GM21381 (cell line): ENCODE data around the gene NTNG2.

Source experiments
- ATAC-seq: cut with Tn5 transposase; IDR thresholded peaks from one replicate; pipeline ENCODE4 v1.9.1; 2021; ENCODE audit warnings: mild to moderate bottlenecking, moderate library complexity; ENCODE audit not compliant: unreplicated experiment

The NTNG2 gene

GRCh38 chr9:132233138-132233537 lies 71.3 kb downstream of the NTNG2 start:
- ATAC-seq: no peak

- no peak for ATAC-seq
Observed at GRCh38 chr9:132234535-132234934, 72.7 kb downstream of the NTNG2 start.

GRCh38 chr9:132235125-132235524 lies 73.3 kb downstream of the NTNG2 start:
- ATAC-seq: no peak

- ATAC-seq: no peak
Observed at GRCh38 chr9:132235894-132236661, 74.2 kb downstream of the NTNG2 start.

DNA sequence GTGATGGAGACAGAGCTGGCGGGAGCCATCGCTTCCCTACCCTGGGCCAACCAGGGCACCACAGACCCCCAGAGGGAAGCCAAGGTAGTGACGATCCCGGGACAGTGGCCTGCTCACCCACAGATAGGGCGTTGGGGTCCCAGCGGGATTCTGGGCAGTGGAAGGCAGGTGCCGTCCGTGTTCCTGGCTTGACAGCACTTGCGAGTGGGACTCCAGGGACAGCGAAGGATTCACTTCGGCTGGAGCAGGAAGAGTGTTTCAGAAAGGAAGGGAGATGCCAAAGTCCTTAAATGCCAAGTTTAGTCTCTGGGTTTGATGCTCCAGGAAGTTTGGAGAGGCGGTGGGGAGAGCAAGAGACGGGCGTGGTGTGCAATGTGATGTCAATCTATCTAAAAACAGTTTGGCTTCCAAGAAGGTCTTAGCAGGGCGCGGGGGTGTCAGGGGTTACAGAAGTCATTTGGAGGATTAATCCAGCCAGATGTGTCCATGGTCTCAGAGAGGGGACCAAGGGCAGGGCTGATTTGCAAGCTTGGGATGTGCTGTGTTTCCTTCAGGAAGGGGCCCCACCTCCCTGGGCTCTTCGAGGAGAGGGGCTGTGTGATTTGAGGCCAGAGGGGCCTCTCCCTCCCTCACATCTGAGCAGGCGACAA lies 74.9 kb downstream of the NTNG2 start:
- ATAC-seq: no peak

- ATAC-seq: no peak
Observed at GRCh38 chr9:132237481-132237880, 75.6 kb downstream of the NTNG2 start.

- no peak for ATAC-seq
Observed at GRCh38 chr9:132238026-132238972, 76.4 kb downstream of the NTNG2 start.

DNA sequence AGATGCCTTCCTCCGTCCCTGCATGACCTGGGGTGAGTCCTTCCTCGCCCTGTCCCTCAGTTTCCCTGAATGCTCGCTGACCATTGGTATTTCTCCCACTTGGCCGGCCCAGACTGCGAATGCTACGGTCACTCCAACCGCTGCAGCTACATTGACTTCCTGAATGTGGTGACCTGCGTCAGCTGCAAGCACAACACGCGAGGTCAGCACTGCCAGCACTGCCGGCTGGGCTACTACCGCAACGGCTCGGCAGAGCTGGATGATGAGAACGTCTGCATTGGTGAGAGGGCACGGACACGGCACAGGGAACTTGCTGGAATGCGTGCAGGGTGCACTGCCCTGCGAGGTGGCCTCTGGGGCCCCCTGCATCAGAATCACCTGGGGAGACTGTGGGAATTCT lies 77.1 kb downstream of the NTNG2 start:
- ATAC-seq: no peak

DNA sequence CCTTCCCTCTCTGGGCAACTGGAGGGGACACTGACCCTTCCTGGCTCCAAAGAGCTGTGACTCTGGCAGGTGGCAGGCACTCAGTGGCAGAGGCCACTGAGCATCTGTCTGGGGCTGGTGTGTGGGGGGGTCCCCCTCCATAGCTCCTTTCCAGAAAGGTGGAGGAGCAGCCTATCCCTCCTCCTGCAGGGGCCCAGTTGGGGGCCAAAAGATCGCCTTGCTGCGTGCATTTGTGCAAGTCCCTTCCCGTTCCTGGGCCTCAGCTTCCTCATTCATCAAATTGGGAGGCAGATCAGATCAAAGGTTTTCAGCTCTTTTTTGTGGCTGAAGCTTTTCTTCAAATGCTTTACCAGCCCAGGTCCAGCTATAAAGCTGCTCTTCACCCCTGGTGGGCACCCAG lies 77.7 kb downstream of the NTNG2 start:
- ATAC-seq: no peak

- ATAC-seq: no peak
Observed at GRCh38 chr9:132239999-132240840, 78.4 kb downstream of the NTNG2 start.

DNA sequence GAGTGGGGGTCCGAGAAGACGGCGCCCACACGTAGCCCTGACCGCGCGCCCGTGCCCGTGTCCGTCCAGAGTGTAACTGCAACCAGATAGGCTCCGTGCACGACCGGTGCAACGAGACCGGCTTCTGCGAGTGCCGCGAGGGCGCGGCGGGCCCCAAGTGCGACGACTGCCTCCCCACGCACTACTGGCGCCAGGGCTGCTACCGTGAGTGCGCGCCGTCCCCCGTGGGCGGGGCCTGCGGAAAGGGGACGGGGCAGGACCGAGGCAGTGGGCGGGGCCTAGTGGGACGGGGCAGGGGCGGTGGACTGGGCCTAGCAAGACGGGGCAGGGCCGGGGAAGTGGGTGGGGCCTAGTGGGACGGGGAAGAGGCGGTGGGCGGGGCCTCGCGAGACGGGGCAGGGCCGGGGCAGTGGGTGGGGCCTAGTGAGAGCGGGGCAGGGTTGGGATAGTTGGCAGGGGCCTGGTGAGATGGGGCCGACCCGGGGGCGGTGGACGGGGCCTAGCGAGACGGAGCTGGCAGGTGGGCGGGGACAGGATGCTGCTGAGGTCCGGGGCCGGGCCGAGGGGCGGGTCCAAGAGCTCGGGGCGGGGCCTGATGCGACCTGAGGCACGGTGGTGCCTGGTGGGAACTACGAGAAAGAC lies 79.1 kb downstream of the NTNG2 start:
- peak; percentile 78 for ATAC-seq

DNA sequence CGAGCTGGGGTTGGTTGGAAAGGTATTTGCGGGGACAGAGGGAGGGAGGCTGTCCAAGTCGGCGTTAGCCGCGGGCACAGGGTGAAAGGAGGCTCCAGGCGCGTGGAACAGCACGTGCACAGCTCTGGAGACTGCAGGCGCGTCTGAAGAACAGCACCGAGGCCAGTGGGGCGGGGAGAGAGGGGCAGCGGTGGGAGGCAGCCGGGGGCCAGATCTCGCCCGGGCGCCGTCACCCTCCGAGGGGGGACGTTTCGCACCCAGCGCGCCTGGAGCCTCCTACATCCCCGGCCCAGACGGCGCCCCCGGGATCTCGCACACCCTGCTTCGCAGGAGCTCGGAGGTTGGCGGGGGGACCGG lies 79.6 kb downstream of the NTNG2 start:
- peak; percentile 5 for ATAC-seq

DNA sequence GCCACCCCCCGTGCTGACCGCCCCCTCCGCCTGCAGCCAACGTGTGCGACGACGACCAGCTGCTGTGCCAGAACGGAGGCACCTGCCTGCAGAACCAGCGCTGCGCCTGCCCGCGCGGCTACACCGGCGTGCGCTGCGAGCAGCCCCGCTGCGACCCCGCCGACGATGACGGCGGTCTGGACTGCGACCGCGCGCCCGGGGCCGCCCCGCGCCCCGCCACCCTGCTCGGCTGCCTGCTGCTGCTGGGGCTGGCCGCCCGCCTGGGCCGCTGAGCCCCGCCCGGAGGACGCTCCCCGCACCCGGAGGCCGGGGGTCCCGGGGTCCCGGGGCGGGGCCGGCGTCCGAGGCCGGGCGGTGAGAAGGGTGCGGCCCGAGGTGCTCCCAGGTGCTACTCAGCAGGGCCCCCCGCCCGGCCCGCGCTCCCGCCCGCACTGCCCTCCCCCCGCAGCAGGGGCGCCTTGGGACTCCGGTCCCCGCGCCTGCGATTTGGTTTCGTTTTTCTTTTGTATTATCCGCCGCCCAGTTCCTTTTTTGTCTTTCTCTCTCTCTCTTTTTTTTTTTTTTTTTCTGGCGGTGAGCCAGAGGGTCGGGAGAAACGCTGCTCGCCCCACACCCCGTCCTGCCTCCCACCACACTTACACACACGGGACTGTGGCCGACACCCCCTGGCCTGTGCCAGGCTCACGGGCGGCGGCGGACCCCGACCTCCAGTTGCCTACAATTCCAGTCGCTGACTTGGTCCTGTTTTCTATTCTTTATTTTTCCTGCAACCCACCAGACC lies 80.2 kb downstream of the NTNG2 start:
- ATAC-seq: no peak

DNA sequence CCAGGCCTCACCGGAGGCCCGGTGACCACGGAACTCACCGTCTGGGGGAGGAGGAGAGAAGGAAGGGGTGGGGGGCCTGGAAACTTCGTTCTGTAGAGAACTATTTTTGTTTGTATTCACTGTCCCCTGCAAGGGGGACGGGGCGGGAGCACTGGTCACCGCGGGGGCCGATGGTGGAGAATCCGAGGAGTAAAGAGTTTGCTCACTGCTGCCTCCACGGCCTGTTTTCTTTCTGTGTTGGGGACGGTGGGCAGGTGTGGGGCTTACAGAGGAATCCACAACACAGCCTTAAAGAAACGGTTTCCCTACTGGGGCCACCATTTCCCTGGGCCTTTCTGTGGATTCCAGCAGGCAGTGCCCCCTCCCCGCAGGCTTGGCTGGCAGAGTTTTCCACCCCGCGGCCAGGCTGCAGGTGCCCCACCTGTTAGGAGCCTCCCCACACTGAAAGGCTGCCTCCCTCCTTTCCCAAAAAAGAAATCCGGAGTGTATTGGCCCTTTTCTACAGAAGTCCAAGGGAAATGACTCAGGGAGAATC lies 80.8 kb downstream of the NTNG2 start:
- ATAC-seq: no peak

GRCh38 chr9:132243156-132244074 lies 81.6 kb downstream of the NTNG2 start:
- ATAC-seq: no peak

DNA sequence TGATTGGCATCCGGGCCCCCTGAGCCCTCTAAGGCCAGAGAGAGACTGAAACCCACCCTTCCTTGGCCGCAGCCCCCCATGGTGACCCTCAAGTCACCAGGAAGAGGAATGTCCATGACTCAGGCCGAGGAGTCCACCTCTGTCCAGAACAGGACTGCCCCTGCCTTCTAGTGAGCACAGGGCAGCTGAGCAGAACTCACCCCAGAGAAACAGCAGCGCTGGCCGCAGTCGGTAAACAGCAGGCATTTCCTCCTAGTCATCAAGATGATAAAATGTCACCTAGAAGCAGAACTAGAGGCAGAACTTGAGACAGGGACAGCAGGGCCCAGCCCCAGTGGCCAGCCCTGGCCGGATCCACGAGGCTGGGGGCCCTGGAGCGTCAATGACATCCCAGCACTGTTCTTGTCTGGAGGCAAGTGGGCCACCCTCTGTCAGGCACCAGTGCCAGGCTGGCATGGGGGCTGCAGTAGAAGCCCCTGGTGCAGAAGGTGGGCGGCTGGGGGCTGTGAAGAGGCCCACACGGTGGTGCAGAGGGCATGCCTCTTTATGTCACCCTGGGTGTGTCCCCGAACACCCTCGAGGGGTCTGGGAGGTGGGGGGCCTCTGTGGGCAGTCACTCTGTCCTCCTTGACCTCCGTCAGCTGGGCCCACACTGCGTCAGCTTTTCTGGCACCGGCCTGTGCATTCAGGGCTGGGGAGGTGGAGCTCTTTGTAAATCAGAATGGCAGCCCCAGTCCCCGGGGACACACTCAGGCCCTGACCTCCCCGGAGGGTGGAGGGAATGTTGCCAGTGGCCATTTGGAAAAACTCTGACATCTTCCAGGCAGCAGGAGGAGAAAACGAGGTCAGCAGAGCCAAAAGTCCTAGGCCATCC lies 83.0 kb downstream of the NTNG2 start:
- no peak for ATAC-seq

GRCh38 chr9:132245465-132245864 lies 83.6 kb downstream of the NTNG2 start:
- no peak for ATAC-seq
